ENCODE data around the gene MPV17L2.

MPV17L2 gene

GRCh38 chr19:18152817-18153555, 40.0 kb upstream of the MPV17L2 start, which contains the start of gene PIK3R2:
Gene PIK3R2, plus strand, starts transcription at chr19:18153163. Its CDS starts 2,717 bp downstream, at chr19:18155880.
- Histone ChIP-seq H3K36me3 (ENCODE audit: insufficient read depth, low read length) (no peaks in the 10 kb centered on the region), H3K4me1 (ENCODE audit: insufficient read depth, low read length, poor library complexity, severe bottlenecking) (peaks cover 26% of the 10 kb centered on the region), H3K4me2 (ENCODE audit: low read depth, low read length, poor library complexity, severe bottlenecking) (peak within 1 kb of the TSS; percentile 99), H2AFZ (ENCODE audit: low read length) (peak within 1 kb of the TSS; percentile 85), H3K9me2 (replicated peaks; ENCODE audit: low read depth, low read length) (no peaks in the 10 kb centered on the region), H3K9ac (ENCODE audit: low read depth, low read length, poor library complexity, severe bottlenecking) (peak within 1 kb of the TSS; percentile 98), H4K20me1 (ENCODE audit: insufficient read depth, low read length, poor library complexity, severe bottlenecking) (peaks cover 12% of the 10 kb centered on the region), H3F3A (ENCODE audit: low read depth) (peaks cover 6% of the 10 kb centered on the region; the same call in 1 of the 2 replicates), H3K4me3 (ENCODE audit: low read length, poor library complexity, severe bottlenecking) (peak within 1 kb of the TSS; percentile 96), H3K9me3 (ENCODE audit: insufficient read depth, low read depth, low read length) (no peaks in the 10 kb centered on the region), H3K27me3 (ENCODE audit: insufficient read depth, low read length, poor library complexity, severe bottlenecking) (no peaks in the 10 kb centered on the region), H3K79me2 (ENCODE audit: insufficient read depth, low read length) (peaks cover 28% of the 10 kb centered on the region; the same call in 1 of the 2 replicates)
- TF ChIP-seq, protein P1, sequence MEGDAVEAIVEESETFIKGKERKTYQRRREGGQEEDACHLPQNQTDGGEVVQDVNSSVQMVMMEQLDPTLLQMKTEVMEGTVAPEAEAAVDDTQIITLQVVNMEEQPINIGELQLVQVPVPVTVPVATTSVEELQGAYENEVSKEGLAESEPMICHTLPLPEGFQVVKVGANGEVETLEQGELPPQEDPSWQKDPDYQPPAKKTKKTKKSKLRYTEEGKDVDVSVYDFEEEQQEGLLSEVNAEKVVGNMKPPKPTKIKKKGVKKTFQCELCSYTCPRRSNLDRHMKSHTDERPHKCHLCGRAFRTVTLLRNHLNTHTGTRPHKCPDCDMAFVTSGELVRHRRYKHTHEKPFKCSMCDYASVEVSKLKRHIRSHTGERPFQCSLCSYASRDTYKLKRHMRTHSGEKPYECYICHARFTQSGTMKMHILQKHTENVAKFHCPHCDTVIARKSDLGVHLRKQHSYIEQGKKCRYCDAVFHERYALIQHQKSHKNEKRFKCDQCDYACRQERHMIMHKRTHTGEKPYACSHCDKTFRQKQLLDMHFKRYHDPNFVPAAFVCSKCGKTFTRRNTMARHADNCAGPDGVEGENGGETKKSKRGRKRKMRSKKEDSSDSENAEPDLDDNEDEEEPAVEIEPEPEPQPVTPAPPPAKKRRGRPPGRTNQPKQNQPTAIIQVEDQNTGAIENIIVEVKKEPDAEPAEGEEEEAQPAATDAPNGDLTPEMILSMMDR (conservative IDR thresholded peaks at IDR 0.05; ENCODE audit: low read length) = no peak; the same call in 1 of the 2 replicates
- no peak for TF ChIP-seq EZH2phosphoT487 (IDR thresholded peaks at IDR 0.05; ENCODE audit: borderline replicate concordance)

- Histone ChIP-seq H3K36me3 (ENCODE audit: insufficient read depth, low read length) (no peaks in the 10 kb centered on the region), H3K9me2 (replicated peaks; ENCODE audit: low read depth, low read length) (no peaks in the 10 kb centered on the region), H3K27me3 (ENCODE audit: insufficient read depth, low read length, poor library complexity, severe bottlenecking) (no peaks in the 10 kb centered on the region), H3K79me2 (ENCODE audit: insufficient read depth, low read length) (peaks cover 28% of the 10 kb centered on the region; the same call in 1 of the 2 replicates), H3K4me1 (ENCODE audit: insufficient read depth, low read length, poor library complexity, severe bottlenecking) (peaks cover 26% of the 10 kb centered on the region), H2AFZ (ENCODE audit: low read length) (peak overlapping the region; percentile 75), H3K9me3 (ENCODE audit: insufficient read depth, low read depth, low read length) (no peaks in the 10 kb centered on the region), H3K4me2 (ENCODE audit: low read depth, low read length, poor library complexity, severe bottlenecking) (peak overlapping the region; percentile 99), H4K20me1 (ENCODE audit: insufficient read depth, low read length, poor library complexity, severe bottlenecking) (peaks cover 12% of the 10 kb centered on the region), H3K9ac (ENCODE audit: low read depth, low read length, poor library complexity, severe bottlenecking) (peak overlapping the region; percentile 98), H3F3A (ENCODE audit: low read depth) (peaks cover 6% of the 10 kb centered on the region; the same call in 1 of the 2 replicates), H3K4me3 (ENCODE audit: low read length, poor library complexity, severe bottlenecking) (peak overlapping the region; percentile 96)
- TF ChIP-seq, protein P1 (conservative IDR thresholded peaks at IDR 0.05; ENCODE audit: low read length) = no peak
- TF ChIP-seq EZH2phosphoT487 (IDR thresholded peaks at IDR 0.05; ENCODE audit: borderline replicate concordance) = no peak
Observed at GRCh38 chr19:18153556-18154134, 39.4 kb upstream of the MPV17L2 start.

GRCh38 chr19:18155095-18156087, 37.6 kb upstream of the MPV17L2 start:
- Histone ChIP-seq H3K4me2 (ENCODE audit: low read depth, low read length, poor library complexity, severe bottlenecking) (peak overlapping the region; percentile 32), H3F3A (ENCODE audit: low read depth) (peaks cover 6% of the 10 kb centered on the region; the same call in 1 of the 2 replicates), H4K20me1 (ENCODE audit: insufficient read depth, low read length, poor library complexity, severe bottlenecking) (peaks cover 12% of the 10 kb centered on the region), H3K9ac (ENCODE audit: low read depth, low read length, poor library complexity, severe bottlenecking) (no peak overlapping the region), H3K79me2 (ENCODE audit: insufficient read depth, low read length) (peaks cover 28% of the 10 kb centered on the region; the same call in 1 of the 2 replicates), H2AFZ (ENCODE audit: low read length) (no peak overlapping the region), H3K27me3 (ENCODE audit: insufficient read depth, low read length, poor library complexity, severe bottlenecking) (no peaks in the 10 kb centered on the region), H3K9me2 (replicated peaks; ENCODE audit: low read depth, low read length) (no peaks in the 10 kb centered on the region), H3K36me3 (ENCODE audit: insufficient read depth, low read length) (no peaks in the 10 kb centered on the region), H3K4me3 (ENCODE audit: low read length, poor library complexity, severe bottlenecking) (no peak overlapping the region), H3K9me3 (ENCODE audit: insufficient read depth, low read depth, low read length) (no peaks in the 10 kb centered on the region), H3K4me1 (ENCODE audit: insufficient read depth, low read length, poor library complexity, severe bottlenecking) (peaks cover 26% of the 10 kb centered on the region)
- TF ChIP-seq, protein P1 (conservative IDR thresholded peaks at IDR 0.05; ENCODE audit: low read length) = no peak
- no peak for TF ChIP-seq EZH2phosphoT487 (IDR thresholded peaks at IDR 0.05; ENCODE audit: borderline replicate concordance)

Measured in Loucy (cell line).